BE2C (cell line): Measurements from ENCODE around the gene LAMC2.

Source experiments
- DNase-seq: peaks from one replicate; pipeline ENCODE4 v3.0.0-alpha.2; 2020
- H3K27me3 ChIP-seq: fragments of 250-450 bp; sonication (Bioruptor Pico); 2 replicates; pipeline ENCODE4 v1.5.1; 2020; ENCODE audit warnings: mild to moderate bottlenecking
- H3K36me3 ChIP-seq: fragments of 250-450 bp; sonication (Bioruptor Pico); 2 replicates; pipeline ENCODE4 v1.5.1; 2020; ENCODE audit warnings: mild to moderate bottlenecking
- H3K4me1 ChIP-seq: fragments of 250-450 bp; sonication (Bioruptor Pico); 2 replicates; pipeline ENCODE4 v1.5.1; 2020
- H3K4me3 ChIP-seq: 2 replicates; pipeline ENCODE4 v1.5.1; 2011; ENCODE audit warnings: low read depth, low read length
- H3K9me3 ChIP-seq: fragments of 250-450 bp; sonication (Bioruptor Pico); 2 replicates; pipeline ENCODE4 v1.5.1; 2020
- CTCF ChIP-seq: IDR thresholded peaks from 2 replicates; pipeline ENCODE4 v1.5.1; 2012; ENCODE audit warnings: mild to moderate bottlenecking, low read depth, low read length

Gene LAMC2

GRCh38 chr1:183285256-183285655 is 99.2 kb downstream of the LAMC2 start:
- DNase-seq: no peak
- peaks cover 14% of the 10 kb centered on the region for H3K4me1 ChIP-seq
- H3K4me3 ChIP-seq: no peak overlapping the region
- H3K36me3 ChIP-seq: peaks cover 5% of the 10 kb centered on the region
- no peaks in the 10 kb centered on the region; the same call in 1 of the 2 replicates for H3K9me3 ChIP-seq
- no peak for TF ChIP-seq CTCF
- no peaks in the 10 kb centered on the region for H3K27me3 ChIP-seq

DNA sequence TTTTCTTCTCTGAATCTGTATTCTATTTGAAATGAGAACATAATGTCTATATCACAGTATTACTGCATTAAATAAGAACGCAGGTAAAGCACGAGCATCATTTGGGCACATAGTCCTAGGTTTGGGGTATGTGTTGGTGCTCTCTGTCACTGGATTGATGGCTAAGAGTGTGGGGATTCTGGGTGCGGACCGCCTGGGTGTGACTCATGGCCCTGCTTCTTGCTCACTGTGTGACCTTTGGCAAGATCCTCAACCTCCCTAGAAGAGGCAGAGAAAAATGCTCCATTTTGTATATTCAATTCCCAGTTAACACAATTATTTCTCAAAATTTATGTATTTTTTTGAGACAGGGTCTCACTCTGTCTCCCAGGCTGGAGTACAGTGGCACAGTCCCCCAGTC is 99.7 kb downstream of the LAMC2 start:
- DNase-seq: no peak
- no peaks in the 10 kb centered on the region for H3K27me3 ChIP-seq
- no peaks in the 10 kb centered on the region; the same call in 1 of the 2 replicates for H3K9me3 ChIP-seq
- peaks cover 5% of the 10 kb centered on the region for H3K36me3 ChIP-seq
- H3K4me1 ChIP-seq: peaks cover 14% of the 10 kb centered on the region
- no peak overlapping the region for H3K4me3 ChIP-seq
- no peak for TF ChIP-seq CTCF

GRCh38 chr1:183287191-183287675 is 101.2 kb downstream of the LAMC2 start:
- no peak overlapping the region for H3K4me3 ChIP-seq
- peaks cover 5% of the 10 kb centered on the region for H3K36me3 ChIP-seq
- peak; percentile 65 for DNase-seq
- no peak for TF ChIP-seq CTCF
- no peaks in the 10 kb centered on the region; the same call in 1 of the 2 replicates for H3K9me3 ChIP-seq
- peaks cover 8% of the 10 kb centered on the region for H3K4me1 ChIP-seq
- H3K27me3 ChIP-seq: no peaks in the 10 kb centered on the region

GRCh38 chr1:183288583-183288982 is 102.5 kb downstream of the LAMC2 start:
- Histone ChIP-seq H3K27me3 (no peaks in the 10 kb centered on the region), H3K36me3 (peaks cover 5% of the 10 kb centered on the region), H3K9me3 (no peaks in the 10 kb centered on the region; the same call in 1 of the 2 replicates), H3K4me1 (peaks cover 11% of the 10 kb centered on the region), H3K4me3 (no peak overlapping the region)
- no peak for DNase-seq
- TF ChIP-seq CTCF: no peak

GRCh38 chr1:183289051-183289496 is 103.0 kb downstream of the LAMC2 start:
- H3K36me3 ChIP-seq: peaks cover 5% of the 10 kb centered on the region
- no peaks in the 10 kb centered on the region; the same call in 1 of the 2 replicates for H3K9me3 ChIP-seq
- peaks cover 11% of the 10 kb centered on the region for H3K4me1 ChIP-seq
- no peaks in the 10 kb centered on the region for H3K27me3 ChIP-seq
- no peak overlapping the region for H3K4me3 ChIP-seq
- DNase-seq: no peak
- TF ChIP-seq CTCF: no peak

GRCh38 chr1:183290628-183291027 is 104.6 kb downstream of the LAMC2 start:
- Histone ChIP-seq H3K36me3 (peaks cover 5% of the 10 kb centered on the region), H3K27me3 (no peaks in the 10 kb centered on the region), H3K4me1 (peaks cover 11% of the 10 kb centered on the region), H3K4me3 (no peak overlapping the region), H3K9me3 (no peaks in the 10 kb centered on the region; the same call in 1 of the 2 replicates)
- no peak for DNase-seq
- TF ChIP-seq CTCF: no peak
